Measurements from ENCODE around the gene GSTO2.

The GSTO2 gene

DNA sequence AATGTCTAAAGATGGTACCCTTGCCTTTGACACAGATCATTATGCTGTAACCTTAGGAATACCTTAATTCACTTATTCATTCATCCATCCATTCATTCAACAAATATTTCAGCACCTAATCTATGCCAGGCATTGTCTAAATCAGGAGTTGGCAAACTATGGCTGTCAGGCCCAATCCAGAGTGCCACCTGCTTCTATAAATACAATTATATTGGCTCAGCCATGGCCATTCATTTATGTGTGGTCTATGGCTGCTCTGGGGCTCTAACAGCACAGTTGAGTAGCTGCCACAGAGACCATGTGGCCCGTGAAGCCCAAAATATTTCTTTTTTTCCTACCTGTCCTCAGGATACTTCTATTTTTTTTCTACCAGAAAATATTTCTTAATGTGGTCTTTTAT, 75.2 kb downstream of the GSTO2 start:
- H3K27ac ChIP-seq, result no peak overlapping the region
- TF ChIP-seq, protein P1, sequence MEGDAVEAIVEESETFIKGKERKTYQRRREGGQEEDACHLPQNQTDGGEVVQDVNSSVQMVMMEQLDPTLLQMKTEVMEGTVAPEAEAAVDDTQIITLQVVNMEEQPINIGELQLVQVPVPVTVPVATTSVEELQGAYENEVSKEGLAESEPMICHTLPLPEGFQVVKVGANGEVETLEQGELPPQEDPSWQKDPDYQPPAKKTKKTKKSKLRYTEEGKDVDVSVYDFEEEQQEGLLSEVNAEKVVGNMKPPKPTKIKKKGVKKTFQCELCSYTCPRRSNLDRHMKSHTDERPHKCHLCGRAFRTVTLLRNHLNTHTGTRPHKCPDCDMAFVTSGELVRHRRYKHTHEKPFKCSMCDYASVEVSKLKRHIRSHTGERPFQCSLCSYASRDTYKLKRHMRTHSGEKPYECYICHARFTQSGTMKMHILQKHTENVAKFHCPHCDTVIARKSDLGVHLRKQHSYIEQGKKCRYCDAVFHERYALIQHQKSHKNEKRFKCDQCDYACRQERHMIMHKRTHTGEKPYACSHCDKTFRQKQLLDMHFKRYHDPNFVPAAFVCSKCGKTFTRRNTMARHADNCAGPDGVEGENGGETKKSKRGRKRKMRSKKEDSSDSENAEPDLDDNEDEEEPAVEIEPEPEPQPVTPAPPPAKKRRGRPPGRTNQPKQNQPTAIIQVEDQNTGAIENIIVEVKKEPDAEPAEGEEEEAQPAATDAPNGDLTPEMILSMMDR (conservative IDR thresholded peaks at IDR 0.05; ENCODE audit: low read depth), result no peak
- CTCF ChIA-PET, result interaction anchor here (0.6 to 0.7 kb wide), 2 partner anchors 44 to 453 kb away, joined by 3 read pairs; no protein-coding TSS in a partner anchor
- DNase-seq (ENCODE audit: low spot score), result no peak
- POLR2A ChIA-PET (ENCODE audit: low non-redundant PET), result no interaction called here

GRCh38 chr10:104345515-104345914, 76.5 kb downstream of the GSTO2 start:
- H3K27ac ChIP-seq, result no peak overlapping the region
- ChIA-PET CTCF (interaction anchor here (1.1 kb wide), 1 partner anchor 71 kb away, joined by 4 read pairs; no protein-coding TSS in a partner anchor), POLR2A (ENCODE audit: low non-redundant PET) (no interaction called here)
- no peak for DNase-seq (ENCODE audit: low spot score)
- TF ChIP-seq, protein P1 (conservative IDR thresholded peaks at IDR 0.05; ENCODE audit: low read depth), result no peak

DNA sequence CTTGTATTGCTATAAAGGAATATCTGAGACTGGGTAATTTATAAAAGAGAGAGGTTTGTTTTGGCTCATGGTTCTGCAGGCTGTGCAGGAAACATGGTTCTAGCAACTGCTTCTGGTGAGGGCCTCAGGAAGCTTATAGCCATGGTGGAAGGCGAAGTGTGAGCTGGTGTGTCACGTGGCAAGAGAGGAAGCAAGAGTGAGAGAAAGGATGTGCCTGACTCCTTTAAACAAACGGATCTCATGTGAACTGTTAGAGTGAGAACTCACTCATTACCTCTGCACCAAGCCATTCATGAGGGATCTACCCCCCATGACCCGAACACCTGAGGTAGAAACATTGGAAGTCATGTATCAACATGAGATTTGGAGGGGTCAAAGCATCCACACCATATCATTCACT, 77.0 kb downstream of the GSTO2 start:
- POLR2A ChIA-PET (ENCODE audit: low non-redundant PET), result no interaction called here

GRCh38 chr10:104347295-104348045, 78.5 kb downstream of the GSTO2 start:
- POLR2A ChIA-PET (ENCODE audit: low non-redundant PET), result no interaction called here
- no peak overlapping the region for H3K27ac ChIP-seq
- TF ChIP-seq, protein P1 (conservative IDR thresholded peaks at IDR 0.05; ENCODE audit: low read depth), result no peak

More for the DNA sequence above, 77.0 kb downstream of the GSTO2 start:
- no peak overlapping the region for H3K27ac ChIP-seq
- TF ChIP-seq, protein P1 (conservative IDR thresholded peaks at IDR 0.05; ENCODE audit: low read depth), result no peak
- DNase-seq (ENCODE audit: low spot score), result no peak
- CTCF ChIA-PET, result interaction anchor here (0.6 to 2.6 kb wide), 5 partner anchors 41 to 75 kb away, joined by 3 to 14 read pairs (median 4); no protein-coding TSS in a partner anchor

GRCh38 chr10:104348601-104349000, 79.6 kb downstream of the GSTO2 start:
- H3K27ac ChIP-seq, result no peak overlapping the region
- CTCF ChIA-PET, result no interaction called here

More at GRCh38 chr10:104347295-104348045, 78.5 kb downstream of the GSTO2 start:
- no peak for DNase-seq (ENCODE audit: low spot score)
- CTCF ChIA-PET, result interaction anchor here (0.6 to 2.6 kb wide), 5 partner anchors 41 to 66 kb away, joined by 3 to 14 read pairs (median 4); no protein-coding TSS in a partner anchor

GRCh38 chr10:104349623-104350126, 80.7 kb downstream of the GSTO2 start:
- DNase-seq (ENCODE audit: low spot score), result peak; percentile 83
- H3K27ac ChIP-seq, result no peak overlapping the region
- TF ChIP-seq, protein P1 (conservative IDR thresholded peaks at IDR 0.05; ENCODE audit: low read depth), result no peak
- POLR2A ChIA-PET (ENCODE audit: low non-redundant PET), result interaction anchor here (1.3 kb wide), 1 partner anchor 11 kb away, joined by 5 read pairs; the partner anchor contains the start of gene ITPRIP
- CTCF ChIA-PET, result interaction anchor here (0.6 to 5.6 kb wide), 12 partner anchors 11 to 1342 kb away, joined by 3 to 50 read pairs (median 4); partner anchors contain the start of gene ITPRIP

More at GRCh38 chr10:104348601-104349000, 79.6 kb downstream of the GSTO2 start:
- POLR2A ChIA-PET (ENCODE audit: low non-redundant PET), result no interaction called here
- DNase-seq (ENCODE audit: low spot score), result no peak
- TF ChIP-seq, protein P1 (conservative IDR thresholded peaks at IDR 0.05; ENCODE audit: low read depth), result no peak
